GM19238 (cell line): ENCODE data around the gene CPA1.

Source experiments
- DNase-seq: peaks from one replicate; pipeline ENCODE4 v3.0.0; 2011; ENCODE audit warnings: low spot score; ENCODE audit not compliant: insufficient read length

CPA1 gene

GRCh38 chr7:130425796-130426195 is 45.5 kb downstream of the CPA1 start:
- DNase-seq = no peak

GRCh38 chr7:130426564-130426963 is 46.3 kb downstream of the CPA1 start:
- DNase-seq = no peak

- no peak for DNase-seq
These were observed 48.7 kb downstream of the CPA1 start for GRCh38 chr7:130429019-130429418.

GRCh38 chr7:130430115-130430514 is 49.8 kb downstream of the CPA1 start:
- DNase-seq = no peak

- no peak for DNase-seq
These were observed 50.8 kb downstream of the CPA1 start for GRCh38 chr7:130430841-130431666.

GRCh38 chr7:130432886-130433285 is 52.6 kb downstream of the CPA1 start:
- DNase-seq = no peak

- no peak for DNase-seq
These were observed 53.0 kb downstream of the CPA1 start for GRCh38 chr7:130433301-130433700.

- DNase-seq = no peak
These were observed 55.1 kb downstream of the CPA1 start for GRCh38 chr7:130435311-130435854.

- DNase-seq = no peak
These were observed 56.0 kb downstream of the CPA1 start for GRCh38 chr7:130436253-130436652.
